Naive B cell (primary cell): ENCODE measurements around the gene SPATA31D4. TPM values are rescaled to one million over a fixed set of nuclear protein-coding genes. Genes with fewer than 3 reads are reported as not detected.
"Not testable (repeated sequence)": the region's sequence is repeated elsewhere in the genome, so short reads cannot be mapped to it uniquely, and the experiment has no call there.

Experiments used
- ATAC-seq, 2 donors: fragments of 150-1000 bp; cut with Tn5 transposase; 2 replicates each; pipeline ENCODE4 v1.10.0; 2021; ENCODE audit warnings: low read depth in 2 of 2, mild to moderate bottlenecking in 2 of 2, moderate library complexity in 2 of 2
- DNase-seq: peaks from one replicate; pipeline ENCODE4 v3.0.0; 2022
- H3K27ac Mint-ChIP-seq, 6 donors: one replicate each; pipeline ENCODE4 v1.8.0; 2020 to 2022; ENCODE audit warnings: mild to moderate bottlenecking in 6 of 6, mixed read lengths in 6 of 6, moderate library complexity in 5 of 6, inconsistent platforms in 2 of 6
- H3K27me3 Mint-ChIP-seq, 3 donors: one replicate each; pipeline ENCODE4 v1.8.0; 2021 to 2022; ENCODE audit warnings: mixed read lengths in 3 of 3, mild to moderate bottlenecking in 1 of 3
- H3K36me3 Mint-ChIP-seq, 2 donors: one replicate each; pipeline ENCODE4 v1.8.0; 2020 to 2022; ENCODE audit warnings: mixed read lengths in 2 of 2, inconsistent platforms in 1 of 2, mild to moderate bottlenecking in 1 of 2
- H3K4me1 Mint-ChIP-seq, 3 donors: one replicate each; pipeline ENCODE4 v1.8.0; 2020 to 2022; ENCODE audit warnings: mixed read lengths in 3 of 3, inconsistent platforms in 1 of 3, mild to moderate bottlenecking in 1 of 3, moderate library complexity in 1 of 3
- H3K4me3 Mint-ChIP-seq, 8 donors: one replicate each; pipeline ENCODE4 v1.8.0; 2020 to 2022; ENCODE audit warnings: mild to moderate bottlenecking in 8 of 8, mixed read lengths in 8 of 8, moderate library complexity in 8 of 8, inconsistent platforms in 2 of 8
- H3K9me3 Mint-ChIP-seq, 7 donors: one replicate each; pipeline ENCODE4 v1.8.0; 2020 to 2022; ENCODE audit warnings: mixed read lengths in 7 of 7, mild to moderate bottlenecking in 5 of 7, inconsistent platforms in 2 of 7, moderate library complexity in 1 of 7
- polyA plus RNA-seq, 6 donors: library from polyadenylated mRNA; unstranded; fragments of 300-500 nt; fragmentation: Illumina TruSeq; gene quantifications; one replicate each; pipeline ENCODE4 v1.2.3, GENCODE V29; 2021; ENCODE audit warnings: low read depth in 6 of 6

The SPATA31D4 gene
- not detected for polyA plus RNA-seq

GRCh38 chr9:81928305-81928704 lies at the start of gene SPATA31D4:
TSS of gene SPATA31D4 (plus strand) at chr9:81928428. CDS start at chr9:81928514, 86 bp downstream.
- DNase-seq, H3K4me1 Mint-ChIP-seq, H3K27ac Mint-ChIP-seq, H3K27me3 Mint-ChIP-seq, H3K4me3 Mint-ChIP-seq, ATAC-seq, H3K36me3 Mint-ChIP-seq, H3K9me3 Mint-ChIP-seq: not testable (repeated sequence)

- Mint-ChIP-seq H3K9me3 (peaks cover 0 to 4% (median 0%) of the 10 kb centered on the region in 7 donors), H3K4me1 (peaks cover 0 to 3% (median 0%) of the 10 kb centered on the region in 3 donors), H3K27ac (no peak overlapping the region), H3K27me3 (no peaks in the 10 kb centered on the region), H3K36me3 (no peaks in the 10 kb centered on the region), H3K4me3 (no peak overlapping the region)
- ATAC-seq = no peak
- no peak for DNase-seq
These were observed 49.7 kb upstream of the SPATA31D4 start for GRCh38 chr9:81878530-81878929.

- no peak overlapping the region for H3K4me3 Mint-ChIP-seq
- ATAC-seq = no peak
- H3K9me3 Mint-ChIP-seq = peaks cover 0 to 2% (median 0%) of the 10 kb centered on the region in 7 donors
- H3K27me3 Mint-ChIP-seq = no peaks in the 10 kb centered on the region
- H3K36me3 Mint-ChIP-seq = no peaks in the 10 kb centered on the region
- DNase-seq = no peak
- H3K4me1 Mint-ChIP-seq = peaks cover 0 to 3% (median 0%) of the 10 kb centered on the region in 3 donors
- H3K27ac Mint-ChIP-seq = no peak overlapping the region
These were observed 48.7 kb upstream of the SPATA31D4 start for GRCh38 chr9:81879501-81879916.

- H3K9me3 Mint-ChIP-seq = no peaks in the 10 kb centered on the region
- peaks cover 0 to 4% (median 0%) of the 10 kb centered on the region in 3 donors for H3K27me3 Mint-ChIP-seq
- no peaks in the 10 kb centered on the region for H3K4me1 Mint-ChIP-seq
- no peak overlapping the region for H3K27ac Mint-ChIP-seq
- DNase-seq (no peak), ATAC-seq (no peak)
- no peak overlapping the region for H3K4me3 Mint-ChIP-seq
- H3K36me3 Mint-ChIP-seq = no peaks in the 10 kb centered on the region
These were observed 42.6 kb upstream of the SPATA31D4 start for GRCh38 chr9:81885602-81886001.

GRCh38 chr9:81886665-81887064 lies 41.6 kb upstream of the SPATA31D4 start:
- peaks cover 0 to 4% (median 4%) of the 10 kb centered on the region in 3 donors for H3K27me3 Mint-ChIP-seq
- DNase-seq = no peak
- H3K9me3 Mint-ChIP-seq = no peaks in the 10 kb centered on the region
- ATAC-seq = no peak
- H3K4me3 Mint-ChIP-seq = no peak overlapping the region
- H3K36me3 Mint-ChIP-seq = no peaks in the 10 kb centered on the region
- no peaks in the 10 kb centered on the region for H3K4me1 Mint-ChIP-seq
- no peak overlapping the region for H3K27ac Mint-ChIP-seq

- no peak for DNase-seq
- no peaks in the 10 kb centered on the region for H3K36me3 Mint-ChIP-seq
- H3K4me3 Mint-ChIP-seq = no peak overlapping the region
- peaks cover 0 to 5% (median 4%) of the 10 kb centered on the region in 3 donors for H3K27me3 Mint-ChIP-seq
- H3K4me1 Mint-ChIP-seq = peaks cover 0 to 2% (median 0%) of the 10 kb centered on the region in 3 donors
- peaks cover 0 to 2% (median 0%) of the 10 kb centered on the region in 7 donors for H3K9me3 Mint-ChIP-seq
- H3K27ac Mint-ChIP-seq = no peak overlapping the region
- no peak for ATAC-seq
These were observed 38.1 kb upstream of the SPATA31D4 start for GRCh38 chr9:81890104-81890503.

- H3K36me3 Mint-ChIP-seq = no peaks in the 10 kb centered on the region
- peaks cover 0 to 10% (median 2%) of the 10 kb centered on the region in 7 donors for H3K9me3 Mint-ChIP-seq
- peaks cover 0 to 9% (median 5%) of the 10 kb centered on the region in 3 donors for H3K27me3 Mint-ChIP-seq
- H3K27ac Mint-ChIP-seq = no peak overlapping the region
- DNase-seq (no peak), ATAC-seq (no peak)
- H3K4me1 Mint-ChIP-seq = peaks cover 0 to 2% (median 0%) of the 10 kb centered on the region in 3 donors
- H3K4me3 Mint-ChIP-seq = no peak overlapping the region
These were observed 35.8 kb upstream of the SPATA31D4 start for GRCh38 chr9:81892440-81892839.

- no peak for ATAC-seq
- peak overlapping the region in 1 of 6 donors; percentile 42 for H3K27ac Mint-ChIP-seq
- peaks cover 0 to 5% (median 5%) of the 10 kb centered on the region in 3 donors for H3K27me3 Mint-ChIP-seq
- peaks cover 0 to 2% (median 0%) of the 10 kb centered on the region in 3 donors for H3K4me1 Mint-ChIP-seq
- no peak for DNase-seq
- H3K36me3 Mint-ChIP-seq = no peaks in the 10 kb centered on the region
- no peak overlapping the region for H3K4me3 Mint-ChIP-seq
- H3K9me3 Mint-ChIP-seq = peaks cover 0 to 10% (median 2%) of the 10 kb centered on the region in 7 donors
These were observed 34.3 kb upstream of the SPATA31D4 start for GRCh38 chr9:81893929-81894328.

- DNase-seq (no peak), ATAC-seq (no peak)
- peaks cover 0 to 5% (median 5%) of the 10 kb centered on the region in 3 donors for H3K27me3 Mint-ChIP-seq
- no peaks in the 10 kb centered on the region for H3K36me3 Mint-ChIP-seq
- no peak overlapping the region for H3K4me3 Mint-ChIP-seq
- H3K4me1 Mint-ChIP-seq = peaks cover 0 to 2% (median 0%) of the 10 kb centered on the region in 3 donors
- H3K27ac Mint-ChIP-seq = no peak overlapping the region
- H3K9me3 Mint-ChIP-seq = peaks cover 0 to 10% (median 2%) of the 10 kb centered on the region in 7 donors
These were observed 33.3 kb upstream of the SPATA31D4 start for GRCh38 chr9:81894891-81895290.

- DNase-seq = no peak
- no peak for ATAC-seq
- H3K36me3 Mint-ChIP-seq = no peaks in the 10 kb centered on the region
- no peak overlapping the region for H3K4me3 Mint-ChIP-seq
- H3K27ac Mint-ChIP-seq = peak overlapping the region in 1 of 6 donors; percentile 53
- H3K9me3 Mint-ChIP-seq = peaks cover 0 to 10% (median 2%) of the 10 kb centered on the region in 7 donors
- H3K27me3 Mint-ChIP-seq = peaks cover 0 to 8% (median 5%) of the 10 kb centered on the region in 3 donors
- peaks cover 0 to 2% (median 0%) of the 10 kb centered on the region in 3 donors for H3K4me1 Mint-ChIP-seq
These were observed 32.2 kb upstream of the SPATA31D4 start for GRCh38 chr9:81896070-81896469.

GRCh38 chr9:81898851-81899250 lies 29.4 kb upstream of the SPATA31D4 start:
- peaks cover 0 to 10% (median 0%) of the 10 kb centered on the region in 3 donors for H3K27me3 Mint-ChIP-seq
- no peak overlapping the region for H3K4me3 Mint-ChIP-seq
- peaks cover 0 to 10% (median 2%) of the 10 kb centered on the region in 7 donors for H3K9me3 Mint-ChIP-seq
- no peaks in the 10 kb centered on the region for H3K36me3 Mint-ChIP-seq
- H3K27ac Mint-ChIP-seq = peak overlapping the region in 2 of 6 donors; percentile 25 to 64
- no peaks in the 10 kb centered on the region for H3K4me1 Mint-ChIP-seq
- no peak for DNase-seq
- no peak for ATAC-seq

GRCh38 chr9:81902196-81902595 lies 26.0 kb upstream of the SPATA31D4 start:
- Mint-ChIP-seq H3K4me3 (no peak overlapping the region), H3K27me3 (peaks cover 0 to 7% (median 6%) of the 10 kb centered on the region in 3 donors), H3K27ac (no peak overlapping the region), H3K9me3 (no peaks in the 10 kb centered on the region), H3K4me1 (no peaks in the 10 kb centered on the region), H3K36me3 (no peaks in the 10 kb centered on the region)
- ATAC-seq = no peak
- DNase-seq = no peak

GRCh38 chr9:81902626-81903025 lies 25.6 kb upstream of the SPATA31D4 start:
- H3K9me3 Mint-ChIP-seq = no peaks in the 10 kb centered on the region
- H3K4me3 Mint-ChIP-seq = no peak overlapping the region
- H3K27me3 Mint-ChIP-seq = peaks cover 0 to 7% (median 6%) of the 10 kb centered on the region in 3 donors
- ATAC-seq (no peak), DNase-seq (no peak)
- H3K36me3 Mint-ChIP-seq = no peaks in the 10 kb centered on the region
- H3K4me1 Mint-ChIP-seq = no peaks in the 10 kb centered on the region
- H3K27ac Mint-ChIP-seq = no peak overlapping the region

- Mint-ChIP-seq H3K36me3 (no peaks in the 10 kb centered on the region), H3K9me3 (no peaks in the 10 kb centered on the region), H3K4me3 (no peak overlapping the region), H3K27ac (no peak overlapping the region), H3K4me1 (no peaks in the 10 kb centered on the region), H3K27me3 (peaks cover 0 to 7% (median 0%) of the 10 kb centered on the region in 3 donors)
- no peak for DNase-seq
- no peak for ATAC-seq
These were observed 21.6 kb upstream of the SPATA31D4 start for GRCh38 chr9:81906671-81907070.
